BE2C (cell line): ENCODE data around the gene PNMA6E.

Experiments
- DNase-seq: peaks from one replicate; pipeline ENCODE4 v3.0.0-alpha.2; 2020
- H3K27me3 ChIP-seq: fragments of 250-450 bp; sonication (Bioruptor Pico); 2 replicates; pipeline ENCODE4 v1.5.1; 2020; ENCODE audit warnings: mild to moderate bottlenecking
- H3K36me3 ChIP-seq: fragments of 250-450 bp; sonication (Bioruptor Pico); 2 replicates; pipeline ENCODE4 v1.5.1; 2020; ENCODE audit warnings: mild to moderate bottlenecking
- H3K4me1 ChIP-seq: fragments of 250-450 bp; sonication (Bioruptor Pico); 2 replicates; pipeline ENCODE4 v1.5.1; 2020
- H3K4me3 ChIP-seq: 2 replicates; pipeline ENCODE4 v1.5.1; 2011; ENCODE audit warnings: low read depth, low read length
- H3K9me3 ChIP-seq: fragments of 250-450 bp; sonication (Bioruptor Pico); 2 replicates; pipeline ENCODE4 v1.5.1; 2020
- CTCF ChIP-seq: IDR thresholded peaks from 2 replicates; pipeline ENCODE4 v1.5.1; 2012; ENCODE audit warnings: mild to moderate bottlenecking, low read depth, low read length

PNMA6E gene

GRCh38 chrX:153411988-153412574, 10.9 kb upstream of the PNMA6E start:
- DNase-seq = no peak

GRCh38 chrX:153411255-153411987, 10.3 kb upstream of the PNMA6E start, which contains the start of gene ZFP92:
Gene ZFP92, plus strand, starts transcription at chrX:153411472. Its CDS starts 6,851 bp downstream, at chrX:153418323.
- DNase-seq = no peak
- no peak for TF ChIP-seq CTCF
- Histone ChIP-seq H3K4me1 (no peaks in the 10 kb centered on the region), H3K4me3 (peak within 1 kb of the TSS; percentile 33), H3K36me3 (no peaks in the 10 kb centered on the region), H3K9me3 (no peaks in the 10 kb centered on the region), H3K27me3 (peaks cover 8% of the 10 kb centered on the region)

More at GRCh38 chrX:153411988-153412574, 10.9 kb upstream of the PNMA6E start:
- no peak for TF ChIP-seq CTCF
- H3K4me3 ChIP-seq = no peak overlapping the region; the same call in 1 of the 2 replicates
- H3K9me3 ChIP-seq = no peaks in the 10 kb centered on the region
- H3K4me1 ChIP-seq = no peaks in the 10 kb centered on the region
- H3K27me3 ChIP-seq = peaks cover 8% of the 10 kb centered on the region
- no peaks in the 10 kb centered on the region for H3K36me3 ChIP-seq

DNA sequence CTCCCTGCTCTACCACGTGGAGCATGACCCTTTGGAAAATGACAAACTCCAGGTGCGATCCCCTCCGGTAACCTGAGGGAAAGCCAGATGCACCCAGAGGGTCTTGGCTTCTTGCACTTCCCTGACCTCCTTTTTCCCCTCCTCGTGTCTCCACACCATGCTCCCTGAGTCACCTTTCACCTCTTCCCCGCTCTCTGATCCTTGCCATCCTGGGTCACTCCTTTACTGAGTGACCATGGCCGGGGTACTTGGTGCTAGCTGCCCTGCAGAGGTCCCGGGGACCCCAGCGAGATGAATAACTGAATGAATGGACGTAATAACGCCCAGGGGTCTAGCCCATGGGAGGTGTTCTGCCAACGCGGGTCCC, 9.7 kb upstream of the PNMA6E start:
- H3K9me3 ChIP-seq = no peaks in the 10 kb centered on the region
- TF ChIP-seq CTCF = no peak
- DNase-seq = no peak
- no peak overlapping the region for H3K4me3 ChIP-seq
- H3K4me1 ChIP-seq = no peaks in the 10 kb centered on the region
- H3K36me3 ChIP-seq = no peaks in the 10 kb centered on the region
- peaks cover 8% of the 10 kb centered on the region for H3K27me3 ChIP-seq

DNA sequence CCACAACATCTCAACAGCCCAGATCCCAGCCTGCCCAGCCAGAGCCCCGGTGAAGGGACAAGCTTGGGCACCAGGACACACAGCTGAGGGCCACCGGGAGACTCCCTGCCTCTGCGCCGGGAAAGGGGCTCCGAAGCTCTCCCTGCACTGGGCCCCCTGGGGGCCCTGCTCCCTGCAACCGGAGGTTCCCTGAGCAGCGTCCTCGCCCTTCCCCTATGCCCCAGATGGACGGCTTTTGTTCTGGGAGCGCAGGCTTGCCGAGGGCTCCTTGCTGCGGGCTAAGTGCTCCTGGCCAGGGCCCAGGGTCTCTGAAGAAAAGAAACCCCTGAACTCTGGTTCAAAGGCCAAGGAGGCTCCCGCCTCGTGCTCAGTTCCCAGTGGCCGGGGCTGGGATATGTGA, 9.2 kb upstream of the PNMA6E start:
- H3K4me1 ChIP-seq = no peaks in the 10 kb centered on the region
- H3K27me3 ChIP-seq = peaks cover 8% of the 10 kb centered on the region
- TF ChIP-seq CTCF = no peak
- no peaks in the 10 kb centered on the region for H3K9me3 ChIP-seq
- no peak for DNase-seq
- no peak overlapping the region for H3K4me3 ChIP-seq
- H3K36me3 ChIP-seq = no peaks in the 10 kb centered on the region

DNA sequence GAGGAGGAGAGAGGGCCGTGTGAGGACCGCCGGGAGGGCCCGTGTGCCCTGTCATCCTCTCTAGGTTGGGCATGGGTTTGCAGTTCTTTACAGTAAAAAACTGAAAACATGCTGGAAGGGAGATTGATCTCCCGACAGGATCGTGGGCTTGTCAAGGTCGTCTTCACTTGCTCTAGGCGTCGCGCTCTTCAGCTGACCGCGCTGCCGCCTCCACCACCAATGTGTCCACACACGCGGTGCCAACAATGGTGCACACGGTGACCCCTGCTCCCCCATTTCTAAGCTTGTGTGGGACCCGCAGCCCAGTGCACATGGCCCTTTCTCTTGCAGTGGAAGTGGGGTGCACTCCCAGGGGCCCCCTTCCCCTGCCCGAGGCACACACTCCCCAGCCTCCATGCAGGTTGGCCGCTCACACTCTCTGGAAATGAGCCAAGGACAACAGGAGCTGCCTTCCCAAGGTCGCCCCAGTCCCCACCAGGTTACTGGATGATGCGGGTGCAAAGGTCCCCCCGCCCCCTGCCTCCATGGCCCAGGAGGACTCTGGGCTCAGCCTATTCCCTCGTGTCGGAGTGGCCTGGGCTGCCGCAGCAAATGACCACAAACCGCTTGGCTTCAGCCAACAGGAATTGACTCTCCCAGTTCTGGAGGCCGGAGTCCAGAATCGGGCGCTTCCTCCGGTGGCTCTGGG, 8.4 kb upstream of the PNMA6E start:
- DNase-seq = no peak
- Histone ChIP-seq H3K4me3 (no peak overlapping the region), H3K36me3 (no peaks in the 10 kb centered on the region), H3K27me3 (peaks cover 8% of the 10 kb centered on the region), H3K9me3 (no peaks in the 10 kb centered on the region), H3K4me1 (no peaks in the 10 kb centered on the region)
- TF ChIP-seq CTCF = no peak
